ENCODE results near the gene PAPOLB.
"Not testable (repeated sequence)": the region's sequence is repeated elsewhere in the genome, so short reads cannot be mapped to it uniquely, and the experiment has no call there.

Gene PAPOLB

DNA sequence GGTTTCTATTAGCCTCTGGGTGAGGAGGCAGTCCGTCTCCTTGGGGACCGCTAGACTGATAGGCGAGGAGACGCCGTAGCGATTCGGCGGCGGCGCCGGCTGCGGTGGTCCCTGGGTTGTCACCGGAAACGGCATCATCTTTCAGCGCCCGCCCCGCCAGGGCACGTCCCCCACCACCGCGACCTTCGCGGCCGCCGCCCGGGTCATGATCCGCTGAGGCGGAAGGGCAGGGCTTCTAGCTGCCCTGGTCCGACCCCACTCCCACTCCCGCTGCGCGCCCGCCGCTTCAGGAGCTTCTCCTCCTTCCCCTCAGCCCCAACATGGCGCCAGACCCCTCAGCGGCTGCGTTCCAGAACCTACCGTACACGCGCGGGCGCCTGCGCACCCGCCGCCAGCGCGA lies at the start of gene PAPOLB:
PAPOLB (minus strand) TSS at position 358 of the 400 bp plus-strand sequence; CDS start at position 138, 220 bp downstream.
- DNase-seq (ENCODE audit: low read depth) = no peak

DNA sequence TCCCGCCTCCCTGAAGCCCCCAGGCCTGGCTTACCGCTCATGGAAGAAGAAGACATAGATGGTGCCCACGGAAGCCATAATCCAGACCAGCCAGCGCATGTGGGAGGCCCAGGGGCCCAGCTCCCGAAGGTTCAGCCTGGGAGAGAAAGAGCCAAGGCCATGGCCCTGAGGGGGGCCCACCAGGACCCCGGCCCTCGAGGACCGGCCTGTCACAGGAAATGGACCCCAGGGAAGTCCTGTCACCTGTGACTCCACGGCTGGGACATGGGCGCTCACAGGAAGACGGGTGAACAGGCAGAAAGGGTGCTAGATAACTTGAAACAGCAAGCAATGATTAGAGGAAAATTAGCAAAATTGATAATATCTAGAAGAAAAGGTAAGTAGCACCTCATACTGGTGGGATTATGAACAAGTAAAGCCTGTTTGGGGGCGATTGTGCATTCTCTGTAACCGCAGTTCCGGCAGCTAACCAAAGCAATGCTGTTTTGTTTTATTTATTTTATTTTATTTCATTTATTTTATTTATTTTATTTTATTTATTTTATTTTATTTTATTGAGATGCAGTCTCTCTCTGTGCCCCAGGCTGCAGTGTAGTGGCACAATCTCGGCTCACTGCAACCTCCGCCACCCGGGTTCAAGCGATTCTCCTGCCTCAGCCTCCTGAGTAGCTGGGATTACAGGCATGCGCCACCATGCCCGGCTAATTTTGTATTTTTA lies 49.4 kb upstream of the PAPOLB start:
- DNase-seq (ENCODE audit: low read depth) = no peak

DNA sequence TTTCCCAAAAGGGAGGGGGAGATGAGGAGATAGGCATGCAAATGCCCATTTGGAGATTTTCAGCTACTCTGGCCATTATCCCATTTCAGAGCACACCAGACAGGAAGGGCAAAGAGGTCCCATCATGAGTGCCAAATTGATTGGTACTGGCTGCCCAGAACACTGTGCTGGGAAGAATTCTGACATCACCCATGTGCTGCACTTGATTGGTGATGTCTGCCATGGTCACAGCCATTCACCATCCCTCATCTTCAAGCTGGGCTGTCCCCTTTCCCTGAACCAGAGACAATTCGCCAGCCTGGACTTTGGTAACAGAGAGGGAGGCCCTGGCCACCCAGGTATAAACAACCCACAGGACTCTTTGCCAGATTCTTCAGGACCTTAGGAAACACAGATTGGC lies 44.9 kb upstream of the PAPOLB start:
- DNase-seq (ENCODE audit: low read depth) = no peak

DNA sequence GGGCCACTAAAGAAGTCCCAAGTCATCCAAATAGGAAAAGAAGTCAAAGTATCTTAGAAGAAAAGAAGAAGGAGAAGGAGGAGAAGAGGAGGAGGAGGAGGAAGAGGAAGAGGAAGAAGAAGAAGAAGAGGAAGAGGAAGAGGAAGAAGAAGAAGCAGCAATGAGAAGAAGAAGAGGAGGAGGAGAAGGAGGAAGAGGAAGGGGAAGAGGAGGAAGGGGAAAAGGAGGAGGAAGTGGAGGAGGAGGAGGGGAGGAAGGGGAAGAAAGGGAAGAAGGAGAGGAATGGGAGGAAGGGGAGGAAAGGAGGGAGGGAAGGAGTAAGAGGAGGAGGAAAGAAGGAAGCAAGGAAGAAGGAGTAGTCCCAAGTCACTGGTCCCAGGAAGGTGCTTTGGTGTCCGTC lies 43.3 kb upstream of the PAPOLB start:
- no peak for DNase-seq (ENCODE audit: low read depth)

DNA sequence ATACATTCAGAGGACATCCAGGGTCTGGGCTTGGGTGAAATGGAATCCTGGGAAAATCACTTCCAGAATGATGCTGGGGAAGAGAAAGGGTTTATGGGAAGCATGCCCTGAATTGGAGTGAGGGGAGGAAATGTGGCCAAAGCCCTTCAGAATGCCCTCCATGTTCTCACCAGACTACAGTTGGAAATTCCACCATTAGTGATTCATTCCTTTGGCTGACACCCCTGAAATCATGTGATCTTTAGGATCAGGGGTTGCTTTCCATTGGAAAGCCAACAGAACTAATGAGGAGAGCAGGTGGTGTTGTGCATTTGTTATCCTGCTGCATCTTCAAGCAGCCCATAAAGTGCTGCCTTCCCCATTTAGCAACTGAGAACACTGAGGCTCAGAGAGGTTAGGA lies 42.5 kb upstream of the PAPOLB start:
- DNase-seq (ENCODE audit: low read depth) = no peak

DNA sequence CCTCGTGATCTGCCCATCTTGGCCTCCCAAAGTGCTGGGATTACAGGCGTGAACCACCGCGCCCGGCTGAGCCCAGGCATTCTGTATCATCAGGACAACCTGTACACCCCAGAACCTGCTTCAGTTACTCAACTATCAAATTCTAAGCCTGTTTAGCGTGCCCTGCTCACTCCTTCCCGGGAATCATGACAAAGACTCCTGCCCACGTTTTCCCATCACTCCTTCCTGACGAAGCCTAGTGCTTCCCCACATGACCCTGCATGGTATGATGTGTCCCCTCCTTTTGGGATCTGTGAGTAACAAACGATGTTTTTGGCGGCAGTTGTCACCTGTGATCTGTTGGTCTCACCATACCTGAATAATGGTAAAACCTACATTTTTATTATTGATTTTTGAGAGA lies 33.9 kb upstream of the PAPOLB start:
- DNase-seq (ENCODE audit: low read depth) = no peak

DNA sequence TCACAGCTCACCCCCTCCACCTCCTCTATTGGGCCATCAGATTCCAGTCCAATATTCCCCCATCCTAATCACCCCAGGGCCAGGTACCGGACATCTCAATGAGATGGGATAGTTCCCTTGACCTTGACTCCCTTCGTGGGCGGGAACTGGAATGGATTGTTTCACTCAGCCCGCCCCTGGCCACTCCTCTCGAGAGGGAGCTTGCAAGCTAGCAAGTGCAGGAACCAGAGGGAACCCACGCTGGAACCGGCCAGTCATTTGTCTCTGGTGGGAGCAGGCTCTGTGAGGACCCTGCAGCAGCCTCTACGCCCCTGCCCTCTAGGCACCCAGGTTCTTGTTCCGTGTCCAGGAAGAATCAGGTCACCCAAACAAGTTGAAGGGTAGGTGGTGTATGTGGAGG lies 32.7 kb upstream of the PAPOLB start:
- no peak for DNase-seq (ENCODE audit: low read depth)

DNA sequence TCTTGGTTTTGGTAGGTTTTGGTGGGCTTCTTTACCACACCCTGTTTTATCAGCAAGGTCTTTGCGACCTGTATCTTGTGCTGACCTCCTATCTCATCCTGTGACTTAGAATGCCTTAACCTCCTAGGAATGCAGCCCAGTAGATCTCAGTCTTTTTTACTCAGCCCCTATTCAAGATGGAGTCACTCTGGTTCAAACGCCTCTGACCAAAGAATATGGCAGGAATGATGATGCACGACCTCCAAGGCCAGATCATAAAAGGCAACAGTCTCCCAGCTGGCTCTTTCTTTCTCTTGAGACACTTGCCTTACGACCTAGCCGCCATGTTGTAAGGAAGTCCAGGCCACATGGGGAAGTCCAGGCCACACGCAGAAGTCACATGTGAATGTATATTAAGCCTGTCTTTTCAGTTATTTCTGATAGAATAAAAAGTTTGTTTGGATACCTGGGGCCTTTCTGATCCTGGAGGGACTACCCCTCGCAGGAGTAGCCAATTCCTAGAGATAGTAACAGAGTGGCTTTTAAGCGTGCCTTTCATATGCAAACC lies 32.2 kb upstream of the PAPOLB start:
- no peak for DNase-seq (ENCODE audit: low read depth)

DNA sequence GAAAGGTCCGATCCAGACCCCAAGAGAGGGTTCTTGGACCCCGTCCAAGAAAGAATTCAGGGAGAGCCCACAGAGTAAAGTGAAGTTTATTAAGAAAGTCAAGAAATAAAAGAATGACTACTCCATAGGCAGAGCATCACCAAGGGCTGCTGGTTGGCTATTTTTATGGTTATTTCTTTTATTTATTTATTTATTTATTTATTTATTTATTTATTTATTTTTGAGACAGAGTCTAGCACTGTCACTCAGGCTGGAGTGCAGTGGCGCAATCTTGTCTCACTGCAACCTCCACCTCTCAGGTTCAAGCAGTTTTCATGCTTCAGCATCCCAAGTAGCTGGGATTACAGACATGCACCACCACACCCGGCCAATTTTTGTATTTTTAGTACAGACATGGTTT lies 31.4 kb upstream of the PAPOLB start:
- not testable (repeated sequence) for DNase-seq (ENCODE audit: low read depth)

DNA sequence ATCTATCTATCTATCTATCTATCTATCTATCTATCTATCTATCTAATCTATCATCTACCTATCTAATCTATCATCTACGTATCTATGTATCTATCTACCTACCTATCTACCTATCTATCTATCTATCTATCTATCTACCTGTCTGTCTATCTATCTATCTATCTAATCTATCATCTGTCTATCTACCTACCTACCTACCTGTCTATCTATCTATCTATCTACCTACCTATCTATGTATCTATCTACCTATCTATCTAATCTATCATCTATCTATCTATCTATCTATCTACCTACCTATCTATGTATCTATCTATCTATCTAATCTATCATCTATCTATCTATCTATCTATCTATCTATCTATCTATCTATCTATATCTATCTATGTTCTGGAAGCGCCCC lies 29.7 kb upstream of the PAPOLB start:
- not testable (repeated sequence) for DNase-seq (ENCODE audit: low read depth)

DNA sequence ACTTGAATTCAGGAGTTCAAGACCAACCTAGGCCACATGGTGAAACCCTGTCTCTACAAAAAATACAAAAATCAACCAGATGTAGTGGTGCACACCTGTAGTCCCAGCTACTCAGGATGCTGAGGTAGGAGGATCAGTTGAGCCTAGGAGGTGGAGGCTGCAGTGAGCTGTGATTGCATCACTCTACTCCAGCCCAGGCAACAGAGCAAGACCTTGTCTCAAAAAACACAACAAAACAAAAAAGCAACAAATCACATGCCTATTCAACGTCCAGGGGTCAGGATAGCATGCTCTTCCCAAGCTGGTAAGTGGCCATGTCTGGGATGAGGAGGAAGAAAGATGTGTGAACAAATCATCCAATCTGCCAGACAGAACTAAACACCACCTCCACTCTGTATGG lies 27.9 kb upstream of the PAPOLB start:
- DNase-seq (ENCODE audit: low read depth) = no peak

DNA sequence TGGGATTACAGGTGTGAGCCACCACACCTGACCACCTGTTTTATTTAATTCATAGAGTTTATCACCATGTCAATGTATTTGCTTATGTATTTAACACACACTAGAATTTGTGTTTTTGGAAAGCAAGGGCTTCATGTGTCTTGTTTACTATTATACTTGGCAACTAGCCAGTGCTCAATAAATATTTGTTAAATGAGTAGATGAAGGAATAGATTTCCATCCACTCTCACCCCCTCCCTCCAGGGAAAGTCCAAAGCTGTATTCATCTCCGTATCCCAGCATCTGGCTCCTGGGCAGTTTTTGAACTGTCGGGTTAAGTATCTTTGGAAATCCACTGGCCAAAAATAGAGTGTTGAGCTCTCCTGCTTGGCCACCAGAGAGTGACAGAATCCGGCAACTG lies 26.3 kb upstream of the PAPOLB start:
- no peak for DNase-seq (ENCODE audit: low read depth)

DNA sequence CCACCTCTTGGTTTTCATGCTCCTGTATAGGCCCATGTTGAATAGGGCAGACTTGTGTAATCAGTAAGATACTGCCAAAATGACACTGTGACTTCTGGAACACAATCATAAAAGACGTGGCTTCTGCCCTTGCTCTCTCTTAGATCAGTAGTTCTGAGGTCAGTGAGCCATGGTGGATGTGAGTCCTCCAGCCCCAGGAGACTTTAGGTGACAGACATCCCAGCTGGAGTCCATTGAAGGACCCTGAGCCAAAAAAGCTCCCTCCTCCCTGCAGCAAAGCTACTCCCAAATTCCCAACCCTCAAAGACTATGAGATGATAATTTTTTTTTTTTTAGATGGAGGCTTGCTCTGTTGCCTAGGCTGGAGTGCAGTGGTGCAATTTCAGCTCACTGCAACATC lies 24.8 kb upstream of the PAPOLB start:
- DNase-seq (ENCODE audit: low read depth) = no peak

DNA sequence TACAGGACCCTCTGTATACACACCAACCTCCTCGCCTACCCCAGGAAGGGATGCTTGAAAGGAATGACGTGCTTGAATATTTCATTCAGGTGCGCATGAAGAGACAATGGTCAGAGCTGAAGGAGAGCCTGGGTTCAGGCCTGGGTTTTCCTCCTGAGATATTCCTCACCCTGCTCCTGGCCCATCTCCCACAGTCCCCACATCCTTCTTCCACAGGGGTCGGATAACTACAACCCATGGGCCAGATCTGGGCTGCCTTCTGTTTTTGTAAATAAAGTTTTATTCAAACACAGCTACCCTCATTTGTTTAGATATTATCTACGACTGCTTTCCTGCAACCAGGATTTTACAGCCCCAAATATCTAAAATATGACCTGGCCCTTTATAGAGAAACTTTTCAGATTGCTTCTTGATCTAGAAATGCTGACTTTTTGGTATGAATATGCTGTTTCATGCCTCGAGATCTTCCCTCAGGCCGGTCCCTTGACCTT lies 23.5 kb upstream of the PAPOLB start:
- DNase-seq (ENCODE audit: low read depth) = no peak

DNA sequence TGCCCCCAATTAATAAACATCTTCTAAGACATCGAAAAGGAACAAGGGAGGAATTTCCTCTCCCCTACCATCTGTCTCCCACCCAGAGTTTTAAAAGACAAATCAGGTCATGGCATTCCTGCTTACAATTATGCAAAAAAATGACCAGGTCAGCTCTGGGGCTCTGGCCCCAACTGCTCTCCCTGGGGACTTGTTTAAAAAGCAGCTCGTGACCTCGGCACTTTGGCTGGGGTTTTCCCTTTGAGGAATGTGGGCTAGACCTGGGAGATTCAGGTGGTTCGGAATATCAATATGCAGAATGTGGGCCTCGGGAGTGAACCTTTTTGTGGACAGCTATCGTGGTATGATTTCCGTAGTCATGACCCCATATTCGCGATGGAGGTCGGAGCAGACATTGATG lies 22.3 kb upstream of the PAPOLB start:
- DNase-seq (ENCODE audit: low read depth) = no peak

DNA sequence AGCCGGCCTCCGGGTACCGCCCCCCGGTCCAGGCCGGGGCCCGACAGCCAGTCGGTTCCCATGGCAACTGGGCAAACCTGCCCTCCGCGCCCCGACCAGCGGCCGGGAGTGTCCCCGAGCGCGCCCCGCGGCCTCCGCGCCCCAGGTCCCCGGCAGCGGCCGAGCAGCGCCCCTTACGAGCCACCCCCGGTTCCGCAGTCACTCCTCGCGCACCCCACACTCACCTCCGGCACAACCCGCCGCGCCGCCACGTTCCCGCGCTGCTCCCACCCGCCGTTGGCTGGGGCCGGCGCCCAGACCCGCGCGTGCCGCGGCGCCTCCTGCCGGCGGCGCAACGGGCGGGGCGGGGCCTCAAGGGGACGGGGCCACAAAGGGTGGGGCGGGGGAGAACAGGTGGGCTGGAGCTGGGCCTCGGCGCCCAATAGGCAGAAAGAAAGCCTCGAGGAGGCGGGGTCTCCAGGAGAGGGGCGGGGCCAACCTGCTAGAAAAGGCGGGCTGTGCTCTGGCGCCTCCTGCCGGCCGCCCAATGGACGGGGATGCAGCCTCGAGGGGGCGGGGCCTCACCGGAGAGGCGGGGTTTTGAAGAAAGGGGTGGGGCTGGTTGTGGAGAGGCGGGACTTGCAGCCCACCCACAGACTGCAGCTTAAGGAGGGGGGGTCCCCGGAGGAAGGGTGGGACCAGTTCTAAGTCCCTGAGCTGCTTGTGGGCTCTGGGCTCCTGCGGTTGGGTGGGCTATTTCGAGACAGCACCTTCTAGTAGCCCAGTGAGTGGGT lies 21.7 kb upstream of the PAPOLB start, which contains the start of gene RADIL:
RADIL (minus strand) TSS at position 345 of the 773 bp plus-strand sequence. CDS start 5,577 bp downstream, outside the sequence.
- DNase-seq (ENCODE audit: low read depth) = peak; percentile 82

DNA sequence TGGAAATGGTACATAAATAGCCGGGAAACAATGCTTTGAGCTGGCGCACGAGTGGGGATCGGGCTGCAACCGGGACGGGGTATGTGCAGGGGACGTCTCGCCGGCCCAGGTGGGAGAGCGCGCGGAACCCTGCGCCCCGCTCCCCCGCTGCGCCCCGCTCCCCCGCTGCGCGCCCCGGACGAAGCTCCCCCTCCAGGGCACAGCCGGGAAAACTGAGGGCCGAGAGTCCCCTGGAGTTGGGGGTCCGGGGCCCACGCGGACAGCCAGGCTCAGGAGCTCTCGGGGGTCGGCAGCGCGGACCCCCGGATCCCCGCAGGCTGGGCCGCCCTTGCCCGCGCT lies 21.2 kb upstream of the PAPOLB start:
- no peak for DNase-seq (ENCODE audit: low read depth)

DNA sequence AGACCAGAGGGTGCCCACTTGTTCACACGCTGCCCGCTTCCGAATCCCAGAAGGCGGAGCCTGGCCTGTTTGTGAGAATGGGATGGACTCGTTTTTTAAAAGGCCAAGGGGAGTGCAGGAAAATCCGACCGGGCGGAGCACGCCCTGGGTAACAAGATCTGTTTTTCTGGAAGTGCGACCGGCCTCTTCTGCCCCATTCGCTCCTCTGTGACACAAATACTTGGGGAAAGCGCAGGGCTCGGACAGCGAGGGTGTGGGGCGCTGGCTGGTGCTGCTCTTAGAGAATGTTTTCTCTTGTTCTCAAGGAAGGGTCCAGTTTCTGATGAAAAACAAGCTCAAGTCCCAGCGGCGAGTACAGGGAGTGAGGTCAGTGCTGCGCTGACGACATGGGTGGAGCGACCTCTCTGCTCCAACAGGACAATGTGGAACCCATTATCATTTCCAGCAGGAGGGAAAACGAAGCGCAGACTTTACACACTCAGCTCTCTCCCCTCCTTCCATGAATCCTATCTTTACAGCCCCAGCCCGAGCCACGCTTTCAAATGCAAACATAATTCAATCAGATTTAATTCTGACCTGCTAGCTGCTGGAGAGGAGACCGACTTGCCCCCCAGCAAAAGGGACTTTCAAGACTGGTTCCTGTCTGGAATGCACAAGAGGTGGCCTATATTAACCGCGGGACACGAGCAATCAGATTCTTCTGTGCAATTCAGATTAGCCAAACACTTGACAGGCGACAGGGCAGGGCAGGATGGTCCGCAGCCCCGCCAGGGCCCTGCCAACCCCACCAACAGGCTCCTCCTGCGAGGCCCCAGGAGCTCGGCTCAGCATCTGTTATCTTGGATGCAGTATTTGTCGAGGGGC lies 20.6 kb upstream of the PAPOLB start:
- DNase-seq (ENCODE audit: low read depth) = no peak

DNA sequence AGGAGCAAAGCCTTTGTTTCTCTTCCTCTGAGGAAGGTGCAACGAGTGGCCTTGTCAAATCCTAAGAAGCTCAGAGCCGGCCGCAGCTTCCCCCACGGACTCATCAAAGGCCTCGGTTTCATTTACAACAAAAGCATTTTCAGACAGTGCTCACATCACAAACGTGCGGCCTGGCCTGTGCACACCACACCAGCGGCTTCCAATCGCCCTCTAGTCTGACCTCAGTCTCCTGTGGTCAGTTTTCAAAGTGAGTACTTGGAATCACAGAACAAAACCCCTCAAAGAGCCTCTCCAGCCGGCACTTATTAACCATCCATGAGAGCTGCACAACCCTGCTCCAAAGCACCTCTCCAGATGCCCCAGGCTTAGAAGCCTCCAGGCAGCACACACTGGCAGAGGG lies 18.4 kb upstream of the PAPOLB start:
- no peak for DNase-seq (ENCODE audit: low read depth)

DNA sequence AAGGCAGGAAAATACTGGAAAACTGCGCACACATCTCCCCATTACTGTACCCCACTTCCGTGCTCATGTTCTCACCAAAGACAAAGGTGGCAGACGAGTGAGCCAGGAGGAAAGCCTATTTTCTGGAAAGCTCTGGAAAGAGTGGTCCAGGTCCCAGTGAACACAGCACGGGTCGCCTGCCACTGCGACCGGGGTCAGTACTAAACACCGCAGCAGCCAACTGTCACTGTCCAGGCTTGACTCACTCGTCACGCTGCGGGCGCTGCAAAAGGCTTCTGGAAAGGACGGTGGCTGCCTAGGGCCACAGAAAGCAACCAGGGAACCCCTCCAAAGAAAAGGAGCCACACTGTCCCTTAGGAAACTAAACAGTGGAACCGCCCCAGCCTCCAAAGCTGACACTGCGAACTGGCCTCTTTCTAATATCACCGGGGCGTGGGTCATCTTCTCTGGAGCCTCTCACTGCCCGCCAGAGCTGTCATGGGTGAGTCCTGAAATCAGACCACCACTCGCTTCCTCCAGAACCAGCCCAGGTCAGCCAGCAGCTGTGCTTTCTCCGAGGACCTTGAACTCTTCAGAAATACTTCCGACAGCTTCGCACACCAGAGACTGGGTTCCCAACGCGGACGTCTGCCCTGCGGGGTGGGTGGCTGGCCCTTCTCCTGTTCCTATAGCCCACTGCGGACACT lies 17.7 kb upstream of the PAPOLB start:
- no peak for DNase-seq (ENCODE audit: low read depth)
